ENCODE measurements around the gene COMP.

- no peak for TF ChIP-seq CTCF (optimal IDR thresholded peaks at IDR 0.05 in 1 of 3, IDR thresholded peaks at IDR 0.05 in 1 of 3, conservative IDR thresholded peaks at IDR 0.05 in 1 of 3; ENCODE audit: extremely low read depth in 1 of 3, insufficient read depth in 2 of 3, low read length in 3 of 3)
- TF ChIP-seq EZH2 (IDR thresholded peaks at IDR 0.05; ENCODE audit: low read length), result no peak
Observed at GRCh38 chr19:18743784-18744418, 47.2 kb downstream of the COMP start.
